Measurements from ENCODE around the gene ACTR3C. TPM values are rescaled to one million over a fixed set of nuclear protein-coding genes. Genes with fewer than 3 reads are reported as not detected.
A peak's percentile ranks its signal among the peaks of the same experiment; 100 is the strongest.

ACTR3C gene
- total and polyA plus RNA-seq, 2 of the 13 experiments (the other 11 are each of a cell fraction or from before 2014, with no cell fraction given), result 3.8 to 7.5 TPM

GRCh38 chr7:150324373-150324961 is 1.1 kb upstream of the ACTR3C start (continued):
- TF ChIP-seq GABPB1 (CRISPR knock-in tag; IDR thresholded peaks at IDR 0.05), result peak; percentile 52; the same call in 1 of the 2 replicates
- no peak for TF ChIP-seq LCORL (IDR thresholded peaks at IDR 0.05)
- TF ChIP-seq LCORL (CRISPR knock-in tag; IDR thresholded peaks at IDR 0.05), result no peak; the same call in 1 of the 2 replicates
- TF ChIP-seq ZNF280B (CRISPR knock-in tag; IDR thresholded peaks at IDR 0.05; ENCODE audit: borderline replicate concordance), result no peak
- TF ChIP-seq ZBTB44 (CRISPR knock-in tag; IDR thresholded peaks at IDR 0.05), result no peak
- TF ChIP-seq WIZ (CRISPR knock-in tag; IDR thresholded peaks at IDR 0.05), result no peak

GRCh38 chr7:150323682-150324372 is 482 bp upstream of the ACTR3C start:
- Histone ChIP-seq H3K27ac (ENCODE audit: extremely low read length, insufficient read depth, low read length) (peak overlapping the region; percentile 84), H3K27me3 (ENCODE audit: control insufficient read depth in 1 of 2, insufficient read depth in 2 of 2, low read length in 2 of 2) (no peaks in the 10 kb centered on the region; a peak in 1 of 5 replicates), H2AFZ (ENCODE audit: low read length) (peak overlapping the region; percentile 38), H3K9ac (ENCODE audit: insufficient read depth, low read depth, low read length) (peak overlapping the region; percentile 92), H3K4me3 (replicated peaks in 1 of 3; ENCODE audit: insufficient read depth in 1 of 3, low read depth in 2 of 3, low read length in 3 of 3) (peak overlapping the region; percentile 74 to 81 (median 77)), H3K4me1 (ENCODE audit: insufficient read depth, low read length) (peaks cover 54% of the 10 kb centered on the region), H4K20me1 (ENCODE audit: insufficient read depth, low read length) (no peaks in the 10 kb centered on the region), H3K4me2 (ENCODE audit: low read depth, low read length) (peak overlapping the region; percentile 96), H3K79me2 (ENCODE audit: insufficient read depth, low read length) (peaks cover 59% of the 10 kb centered on the region), H3K9me3 (ENCODE audit: low read length) (no peaks in the 10 kb centered on the region), H3K36me3 (replicated peaks in 1 of 2; ENCODE audit: control insufficient read depth in 1 of 2, insufficient read depth in 2 of 2, low read length in 2 of 2) (peaks cover 16 to 37% of the 10 kb centered on the region in 2 experiments)
- intact Hi-C loops (cut with micrococcal nuclease; ENCODE audit: unreplicated experiment), result loop anchor here (1.0 to 5.0 kb wide), 2 partner anchors 33 to 65 kb away; no protein-coding TSS in a partner anchor
- no peak for DNase-seq (ENCODE audit: low spot score)
- in situ Hi-C loops (cut with HindIII; ENCODE audit: extremely low pct_ligation_motif_present, low pct_unique_long_range_greater_than_20kb), result no loop called here
- ChIA-PET CTCF (ENCODE audit: low intra/inter-chr PET ratio, low total read pairs) (no interaction called here), POLR2A (interaction anchor here (0.7 to 5.4 kb wide), 15 partner anchors 8 to 81 kb away, joined by 3 to 41 read pairs (median 6); partner anchors contain the start of genes RARRES2 and REPIN1)
- peak; percentile 54 for FAIRE-seq
- WGBS (ENCODE audit: low lambda C conversion rate), result 2% methylated on average over 16 of the region's 16 CpGs
- peak; percentile 42 for ATAC-seq
- TSS peak; percentile 58 for BruUV-seq (replicated peaks)
- 0 out of 2 replicates have a peak, but pooled peaks have one; percentile 9 for TF ChIP-seq CREB3 (CRISPR knock-in tag; IDR thresholded peaks at IDR 0.05)
- peak; percentile 42; the same call in 1 of the 2 replicates for TF ChIP-seq RARG (CRISPR knock-in tag; IDR thresholded peaks at IDR 0.05; ENCODE audit: low read depth)
- TF ChIP-seq ZNF143 (CRISPR knock-in tag; IDR thresholded peaks at IDR 0.05), result no peak
- TF ChIP-seq ZNF749 (CRISPR knock-in tag; IDR thresholded peaks at IDR 0.05; ENCODE audit: borderline replicate concordance), result 0 out of 2 replicates have a peak, but pooled peaks have one; percentile 2
- TF ChIP-seq TARDBP (CRISPR knock-in tag; IDR thresholded peaks at IDR 0.05), result 0 out of 2 replicates have a peak, but pooled peaks have one; percentile 20
- no peak for TF ChIP-seq HNF1A (IDR thresholded peaks at IDR 0.05; ENCODE audit: low read depth)
- no peak for TF ChIP-seq HNF1A (CRISPR knock-in tag; IDR thresholded peaks at IDR 0.05; ENCODE audit: borderline replicate concordance)

Data from HepG2 (cell line).